HEK293T (cell line): ENCODE data around the gene RAPGEF1.
A peak's percentile ranks its signal among the peaks of the same experiment; 100 is the strongest.

ENCODE experiments used
- CTCF ChIA-PET: fragments of 350-600 bp; formaldehyde crosslinking; extraction: SDS; loops from one replicate; lab custom pipeline; 2021; ENCODE audit warnings: antibody characterized with exemption, inconsistent platforms; lab: Yijun Ruan, JAX
- POLR2A ChIA-PET: fragments of 350-600 bp; formaldehyde crosslinking; extraction: SDS; loops from one replicate; lab custom pipeline; 2020; ENCODE audit warnings: antibody characterized with exemption, inconsistent platforms; lab: Yijun Ruan, JAX
- DNase-seq: peaks from one replicate; pipeline ENCODE4 v3.0.0; 2012; ENCODE audit warnings: mixed read lengths; ENCODE audit errors: extremely low spot score
- ARNT ChIP-seq: fragments of 450-650 bp; IDR thresholded peaks from 2 replicates; pipeline ENCODE4 v1.6.1; 2017; ENCODE audit warnings: mild to moderate bottlenecking
- BHLHE40 ChIP-seq: fragments of 450-650 bp; IDR thresholded peaks from 2 replicates; pipeline ENCODE4 v1.6.1; 2016; ENCODE audit warnings: mild to moderate bottlenecking, moderate library complexity, borderline replicate concordance
- CTBP1 ChIP-seq: fragments of 450-650 bp; IDR thresholded peaks from 2 replicates; pipeline ENCODE4 v1.6.1; 2016; ENCODE audit warnings: borderline replicate concordance
- ELF4 ChIP-seq: fragments of 450-650 bp; IDR thresholded peaks from 2 replicates; pipeline ENCODE4 v1.6.1; 2017; ENCODE audit warnings: antibody characterized with exemption
- FOXA1 ChIP-seq: fragments of 450-650 bp; IDR thresholded peaks from 2 replicates; pipeline ENCODE4 v1.6.1; 2016; ENCODE audit warnings: mild to moderate bottlenecking
- FOXK2 ChIP-seq: fragments of 450-650 bp; IDR thresholded peaks from 2 replicates; pipeline ENCODE4 v1.6.1; 2016; ENCODE audit warnings: mild to moderate bottlenecking
- FOXM1 ChIP-seq: fragments of 450-650 bp; IDR thresholded peaks from 2 replicates; pipeline ENCODE4 v1.6.1; 2017; ENCODE audit warnings: mild to moderate bottlenecking, borderline replicate concordance
- HDGF ChIP-seq: fragments of 450-650 bp; IDR thresholded peaks from 2 replicates; pipeline ENCODE4 v1.6.1; 2017; ENCODE audit warnings: antibody characterized with exemption, borderline replicate concordance
- L3MBTL2 ChIP-seq: fragments of 450-650 bp; conservative IDR thresholded peaks from 2 replicates; pipeline ENCODE4 v1.6.1; 2016; ENCODE audit warnings: mild to moderate bottlenecking
- LEF1 ChIP-seq: fragments of 450-650 bp; IDR thresholded peaks from 2 replicates; pipeline ENCODE4 v1.6.1; 2017; ENCODE audit warnings: mild to moderate bottlenecking, borderline replicate concordance
- NFRKB ChIP-seq: fragments of 450-650 bp; IDR thresholded peaks from 2 replicates; pipeline ENCODE4 v1.6.1; 2016; ENCODE audit warnings: mild to moderate bottlenecking, moderate library complexity
- SP1 ChIP-seq: fragments of 450-650 bp; IDR thresholded peaks from 2 replicates; pipeline ENCODE4 v1.6.1; 2017
- SUZ12 ChIP-seq: fragments of 450-650 bp; IDR thresholded peaks from 2 replicates; pipeline ENCODE4 v1.6.1; 2016; ENCODE audit warnings: mild to moderate bottlenecking
- TARDBP ChIP-seq: fragments of 450-650 bp; IDR thresholded peaks from 2 replicates; pipeline ENCODE4 v1.6.1; 2016
- ZNF384 ChIP-seq: fragments of 450-650 bp; IDR thresholded peaks from 2 replicates; pipeline ENCODE4 v1.6.1; 2016
- TF ChIP-seq, protein P1 (sequence below): fragments of 450-650 bp; IDR thresholded peaks from 2 replicates; pipeline ENCODE4 v1.6.1; 2016

The RAPGEF1 gene

DNA sequence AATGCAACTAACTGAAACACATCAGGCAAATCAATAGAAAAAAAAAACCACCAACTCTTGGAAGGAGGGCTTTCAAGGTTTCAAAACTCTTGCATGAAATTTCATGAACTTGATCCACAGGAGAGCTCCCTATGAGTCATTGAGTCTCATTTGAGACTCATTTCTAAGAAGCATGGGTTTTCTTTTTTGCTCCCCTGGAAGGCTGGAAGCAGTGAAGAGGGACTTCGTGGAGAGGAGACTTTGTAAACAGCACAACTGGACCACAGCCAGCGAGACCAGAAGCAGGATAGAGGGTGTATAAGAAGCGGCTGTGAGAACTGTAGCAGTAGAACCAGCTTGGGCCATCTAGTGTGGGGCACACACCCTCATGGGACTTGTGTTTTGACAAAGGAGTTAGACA, 41.2 kb upstream of the RAPGEF1 start:
- ChIA-PET POLR2A (interaction anchor here (0.6 kb wide), 1 partner anchor 19 kb away, joined by 3 read pairs; no protein-coding TSS in a partner anchor), CTCF (interaction anchor here (0.6 kb wide), 1 partner anchor 401 kb away, joined by 3 read pairs; no protein-coding TSS in a partner anchor)
- DNase-seq = no peak
- no peak for TF ChIP-seq HDGF
- no peak for TF ChIP-seq ELF4
- TF ChIP-seq CTBP1 = no peak
- no peak for TF ChIP-seq FOXM1
- TF ChIP-seq ARNT = no peak
- TF ChIP-seq BHLHE40 = no peak
- TF ChIP-seq, protein P1, sequence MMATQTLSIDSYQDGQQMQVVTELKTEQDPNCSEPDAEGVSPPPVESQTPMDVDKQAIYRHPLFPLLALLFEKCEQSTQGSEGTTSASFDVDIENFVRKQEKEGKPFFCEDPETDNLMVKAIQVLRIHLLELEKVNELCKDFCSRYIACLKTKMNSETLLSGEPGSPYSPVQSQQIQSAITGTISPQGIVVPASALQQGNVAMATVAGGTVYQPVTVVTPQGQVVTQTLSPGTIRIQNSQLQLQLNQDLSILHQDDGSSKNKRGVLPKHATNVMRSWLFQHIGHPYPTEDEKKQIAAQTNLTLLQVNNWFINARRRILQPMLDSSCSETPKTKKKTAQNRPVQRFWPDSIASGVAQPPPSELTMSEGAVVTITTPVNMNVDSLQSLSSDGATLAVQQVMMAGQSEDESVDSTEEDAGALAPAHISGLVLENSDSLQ = no peak
- TF ChIP-seq FOXK2 = no peak
- no peak for TF ChIP-seq TARDBP
- TF ChIP-seq SP1 = no peak
- no peak for TF ChIP-seq ZNF384
- no peak for TF ChIP-seq SUZ12
- no peak for TF ChIP-seq FOXA1
- no peak for TF ChIP-seq LEF1
- no peak for TF ChIP-seq L3MBTL2
- no peak for TF ChIP-seq NFRKB

DNA sequence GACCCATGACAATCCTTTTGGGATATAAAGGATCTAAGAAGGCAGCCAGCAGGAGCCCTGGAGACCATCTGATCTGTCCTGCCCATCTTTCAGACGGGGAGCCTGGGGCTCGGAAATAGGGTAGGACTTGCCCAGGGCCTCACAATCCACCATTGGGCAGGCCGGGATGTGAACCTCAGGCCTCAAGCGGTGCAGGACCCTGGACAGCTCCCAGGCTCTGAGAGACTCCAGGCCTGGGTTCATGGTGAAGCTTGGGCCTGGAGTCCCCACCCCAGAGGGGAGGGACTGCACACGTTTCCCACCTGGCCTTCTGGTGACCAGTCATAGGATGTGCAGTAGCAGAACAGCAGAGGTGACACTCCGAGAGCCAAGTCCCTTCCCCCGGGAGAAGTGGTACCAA, 36.6 kb upstream of the RAPGEF1 start:
- ChIA-PET POLR2A (no interaction called here), CTCF (no interaction called here)
- TF ChIP-seq, protein P1 = no peak
- TF ChIP-seq FOXA1 (no peak), FOXM1 (no peak), L3MBTL2 (no peak), NFRKB (no peak), HDGF (no peak), TARDBP (no peak), SUZ12 (no peak), ZNF384 (no peak), SP1 (no peak), BHLHE40 (no peak), ELF4 (no peak), LEF1 (no peak), CTBP1 (no peak), ARNT (no peak), FOXK2 (no peak)
- peak; percentile 57 for DNase-seq

DNA sequence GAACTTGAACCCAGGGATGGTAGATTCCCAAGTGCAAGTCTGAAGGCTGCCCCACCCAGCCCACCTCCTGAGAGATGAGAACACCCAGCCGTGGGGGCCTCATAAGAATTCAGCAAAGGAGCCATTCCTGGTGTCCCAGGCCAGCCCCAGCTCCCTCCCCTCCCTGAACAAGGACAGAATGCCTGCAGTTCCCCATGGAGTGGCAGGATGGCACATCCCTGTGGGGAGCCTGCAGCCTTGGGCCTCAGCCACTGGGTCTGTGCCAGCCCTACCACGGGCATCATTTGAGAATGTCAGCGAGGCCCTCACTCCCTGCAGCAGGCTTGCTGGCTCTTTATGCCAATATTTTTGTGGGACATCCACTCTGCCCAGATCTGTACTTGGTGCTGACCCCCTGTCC, 36.2 kb upstream of the RAPGEF1 start:
- TF ChIP-seq TARDBP (no peak), NFRKB (no peak), SUZ12 (no peak), L3MBTL2 (no peak), ELF4 (no peak), FOXA1 (no peak), CTBP1 (no peak), SP1 (no peak), FOXM1 (no peak), HDGF (no peak), LEF1 (no peak), FOXK2 (no peak)
- TF ChIP-seq, protein P1 = no peak
- no peak for DNase-seq
- ChIA-PET POLR2A (no interaction called here), CTCF (no interaction called here)

DNA sequence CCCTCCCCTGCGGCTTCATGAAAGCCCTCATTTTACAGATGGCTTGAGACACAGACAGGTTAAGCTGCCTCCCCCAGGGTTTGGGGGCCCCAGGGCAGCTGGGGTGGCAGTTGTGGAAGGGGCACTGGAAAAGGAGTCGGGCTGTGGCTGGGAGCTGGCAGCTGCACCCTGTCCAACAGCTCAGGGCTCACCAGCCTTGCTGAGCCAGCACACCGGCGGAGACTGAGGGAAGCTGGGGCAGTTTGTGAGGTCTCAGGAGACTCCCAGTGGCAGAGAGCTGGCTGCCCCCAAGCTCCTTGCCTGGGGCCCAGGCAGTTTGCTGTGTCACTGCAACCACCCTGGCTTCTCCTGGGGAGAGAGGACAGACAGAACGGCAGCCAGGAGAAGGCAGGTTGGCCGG, 34.8 kb upstream of the RAPGEF1 start:
- ChIA-PET CTCF (interaction anchor here (0.6 kb wide), 1 partner anchor 25 kb away, joined by 3 read pairs; no protein-coding TSS in a partner anchor), POLR2A (no interaction called here)
- no peak for TF ChIP-seq TARDBP
- TF ChIP-seq FOXK2 = no peak
- no peak for TF ChIP-seq ELF4
- DNase-seq = no peak

DNA sequence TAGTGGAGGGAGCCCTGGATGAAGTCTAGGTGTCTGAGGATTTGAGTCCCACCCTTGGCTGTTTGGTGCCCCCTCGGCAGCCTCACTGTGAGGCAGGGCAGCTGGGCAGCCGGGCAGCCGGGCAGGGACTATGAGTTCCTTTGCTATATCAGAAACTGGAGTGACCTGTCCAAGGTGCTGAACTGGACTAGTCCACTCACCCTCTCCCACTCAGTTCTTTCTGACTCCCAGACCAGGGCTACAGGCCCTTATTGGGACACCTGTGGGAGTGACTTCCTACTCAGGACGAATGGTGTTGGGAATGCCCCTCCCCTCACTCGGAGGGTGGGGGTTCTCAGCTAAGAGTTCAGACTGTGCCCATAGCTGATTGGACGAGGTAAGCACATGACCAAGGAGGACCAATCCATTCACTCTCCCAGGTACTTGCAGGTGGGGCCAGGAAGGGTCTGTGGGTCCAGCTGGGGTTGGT, 34.1 kb upstream of the RAPGEF1 start:
- DNase-seq = peak; percentile 70
- ChIA-PET POLR2A (no interaction called here), CTCF (no interaction called here)
- TF ChIP-seq NFRKB (no peak), CTBP1 (no peak), TARDBP (no peak), ARNT (no peak), SUZ12 (no peak), SP1 (no peak), ZNF384 (no peak), ELF4 (no peak), BHLHE40 (no peak), FOXK2 (no peak), FOXA1 (no peak)
- TF ChIP-seq, protein P1 = no peak

DNA sequence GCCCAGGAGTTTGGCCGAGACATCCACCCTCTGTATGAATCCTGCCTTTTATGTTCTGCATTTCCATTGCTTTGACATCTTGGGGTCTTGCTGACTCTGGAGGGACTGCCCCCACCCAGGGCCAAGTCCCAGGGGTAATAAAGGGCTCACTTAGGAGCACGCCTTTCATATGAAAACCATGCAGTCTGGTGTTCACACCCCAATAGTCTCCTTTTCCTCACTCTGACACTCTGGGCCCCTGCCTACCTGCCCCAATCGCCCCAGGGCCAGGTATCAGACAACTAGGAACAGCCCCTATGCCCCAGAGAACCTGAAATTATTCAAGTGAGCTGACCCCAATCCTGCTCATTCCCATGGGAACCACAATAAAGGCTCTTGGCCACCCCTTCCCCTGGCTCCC, 33.1 kb upstream of the RAPGEF1 start:
- CTCF ChIA-PET = no interaction called here
- no peak for TF ChIP-seq NFRKB
- no peak for TF ChIP-seq TARDBP
- POLR2A ChIA-PET = no interaction called here
- DNase-seq = no peak
